ENCODE results near the gene RBP7.
"Not testable (repeated sequence)": the region's sequence is repeated elsewhere in the genome, so short reads cannot be mapped to it uniquely, and the experiment has no call there.

The RBP7 gene

GRCh38 chr1:9996624-9997582 lies at the start of gene RBP7:
Gene RBP7, plus strand, starts transcription at chr1:9997228. Its CDS starts 31 bp downstream, at chr1:9997259.
- DNase-seq = peak; percentile 21

GRCh38 chr1:9957726-9958125 lies 39.3 kb upstream of the RBP7 start:
- no peak for DNase-seq

- DNase-seq = no peak
Observed at GRCh38 chr1:9960011-9960410, 37.0 kb upstream of the RBP7 start.

- DNase-seq = no peak
Observed at GRCh38 chr1:9960706-9961562, 36.1 kb upstream of the RBP7 start.

GRCh38 chr1:9984253-9984652 lies 12.8 kb upstream of the RBP7 start:
- DNase-seq = no peak

GRCh38 chr1:9985001-9985400 lies 12.0 kb upstream of the RBP7 start:
- no peak for DNase-seq

- DNase-seq = no peak
Observed at GRCh38 chr1:9989773-9990172, 7.3 kb upstream of the RBP7 start.

- no peak for DNase-seq
Observed at GRCh38 chr1:9990944-9991343, 6.1 kb upstream of the RBP7 start.

- no peak for DNase-seq
Observed at GRCh38 chr1:9992910-9993309, 4.1 kb upstream of the RBP7 start.

GRCh38 chr1:9993561-9994075 lies 3.4 kb upstream of the RBP7 start:
- no peak for DNase-seq

GRCh38 chr1:10001016-10001665 lies 4.1 kb downstream of the RBP7 start:
- DNase-seq = no peak

GRCh38 chr1:10005248-10005647 lies 8.2 kb downstream of the RBP7 start:
- not testable (repeated sequence) for DNase-seq

- DNase-seq = no peak
Observed at GRCh38 chr1:10007169-10007568, 10.1 kb downstream of the RBP7 start.

- no peak for DNase-seq
Observed at GRCh38 chr1:10014016-10014415, 17.0 kb downstream of the RBP7 start.

GRCh38 chr1:10019561-10019960 lies 22.5 kb downstream of the RBP7 start:
- DNase-seq = no peak

GRCh38 chr1:10020086-10020485 lies 23.1 kb downstream of the RBP7 start:
- no peak for DNase-seq

GRCh38 chr1:10020678-10021077 lies 23.6 kb downstream of the RBP7 start:
- not testable (repeated sequence) for DNase-seq

GRCh38 chr1:10021992-10022391 lies 25.0 kb downstream of the RBP7 start:
- DNase-seq = not testable (repeated sequence)

GRCh38 chr1:10022656-10023055 lies 25.6 kb downstream of the RBP7 start:
- DNase-seq = no peak

- DNase-seq = no peak
Observed at GRCh38 chr1:10025354-10025753, 28.3 kb downstream of the RBP7 start.

GRCh38 chr1:10027027-10027426 lies 30.0 kb downstream of the RBP7 start:
- no peak for DNase-seq

GRCh38 chr1:10028956-10029500 lies 32.0 kb downstream of the RBP7 start:
- DNase-seq = not testable (repeated sequence)

GRCh38 chr1:10031461-10031860 lies 34.4 kb downstream of the RBP7 start:
- DNase-seq = no peak
